OCI-LY7 (cell line): ENCODE measurements around the gene SPRR2A. TPM values are rescaled to one million over a fixed set of nuclear protein-coding genes. Genes with fewer than 3 reads are reported as not detected.

Experiments used
- BruUV-seq: library from RNA; stranded (reverse); fragments of 400-500 nt; replicated peaks from 2 replicates; lab custom pipeline; 2021; lab: Mats Ljungman, UMichigan
- CTCF ChIA-PET: fragments of 300-600 bp; sonication (Branson Sonifier 250); formaldehyde crosslinking; loops from one replicate; lab custom pipeline; 2022; ENCODE audit warnings: antibody characterized with exemption; ENCODE audit not compliant: unreplicated experiment; lab: Charles Lee
- POLR2A ChIA-PET: fragments of 300-600 bp; sonication (Branson Sonifier 250); formaldehyde crosslinking; loops from one replicate; lab custom pipeline; 2022; ENCODE audit warnings: antibody characterized with exemption; lab: Charles Lee
- DNase-seq: peaks from one replicate; pipeline ENCODE4 v3.0.0-alpha.2; 2015; ENCODE audit warnings: low spot score
- H2AFZ ChIP-seq: fragments of 200-600 bp; sonication (generic), shearing (Covaris generic); 2 replicates; pipeline ENCODE4 v1.6.1; 2014; ENCODE audit warnings: mild to moderate bottlenecking, antibody characterized with exemption, low read length, moderate library complexity
- H3K27ac ChIP-seq: fragments of 200-600 bp; sonication (generic); 2 replicates; pipeline ENCODE4 v1.5.1; 2014; ENCODE audit warnings: mixed run types, low read depth, mild to moderate bottlenecking, moderate library complexity, low read length, inconsistent platforms; ENCODE audit not compliant: poor library complexity, severe bottlenecking
- H3K36me3 ChIP-seq: fragments of 200-600 bp; sonication (generic); 2 replicates; pipeline ENCODE4 v1.6.1; 2014; ENCODE audit warnings: mild to moderate bottlenecking, antibody characterized with exemption, low read length, moderate library complexity, mixed read lengths; ENCODE audit not compliant: insufficient read depth
- H3K4me1 ChIP-seq: fragments of 200-600 bp; sonication (generic); 2 replicates; pipeline ENCODE4 v1.5.1; 2014; ENCODE audit warnings: mild to moderate bottlenecking, low read length; ENCODE audit not compliant: insufficient read depth, poor library complexity, severe bottlenecking
- H3K4me2 ChIP-seq: fragments of 200-600 bp; sonication (generic); 2 replicates; pipeline ENCODE4 v1.6.1; 2014; ENCODE audit warnings: mild to moderate bottlenecking, low read length
- H3K4me3 ChIP-seq: fragments of 200-600 bp; sonication (generic); 2 replicates; pipeline ENCODE4 v1.5.1; 2014; ENCODE audit warnings: mild to moderate bottlenecking, low read depth, low read length; ENCODE audit not compliant: poor library complexity, severe bottlenecking
- H3K79me2 ChIP-seq: fragments of 200-600 bp; sonication (generic); 2 replicates; pipeline ENCODE4 v1.6.1; 2016; ENCODE audit warnings: low read depth, mild to moderate bottlenecking, low read length, moderate library complexity, mixed read lengths; ENCODE audit not compliant: insufficient read depth
- H3K9me2 ChIP-seq: fragments of 200-600 bp; sonication (generic); 2 replicates; pipeline ENCODE4 v1.6.1; 2016; ENCODE audit warnings: mild to moderate bottlenecking, low read length, mixed read lengths; ENCODE audit not compliant: insufficient read depth
- H3K9me3 ChIP-seq: fragments of 200-600 bp; sonication (generic); 2 replicates; pipeline ENCODE4 v1.6.1; 2014; ENCODE audit warnings: mild to moderate bottlenecking, mixed run types, low read length, mixed read lengths
- H4K20me1 ChIP-seq: fragments of 200-600 bp; sonication (generic); 2 replicates; pipeline ENCODE4 v1.6.1; 2014; ENCODE audit warnings: mild to moderate bottlenecking, antibody characterized with exemption, low read length, moderate library complexity, mixed read lengths; ENCODE audit not compliant: insufficient read depth
- EZH2phosphoT487 ChIP-seq: fragments of 200-600 bp; sonication (generic); IDR thresholded peaks from 2 replicates; pipeline ENCODE4 v1.6.1; 2018; ENCODE audit warnings: low read depth, borderline replicate concordance, mild to moderate bottlenecking, mixed run types, antibody characterized with exemption, low read length, moderate library complexity, mixed read lengths
- intact Hi-C: fragments of 100-400 bp; cut with micrococcal nuclease; formaldehyde crosslinking; loops from one replicate; pipeline ENCODE4 v1.10.0; 2022; ENCODE audit not compliant: unreplicated experiment
- total RNA-seq, 2 experiments: library from RNA; depleted of rRNA in 1 of 2; stranded (reverse); fragments of >200 nt in 1 of 2; shearing (Covaris generic) in 1 of 2; gene quantifications; 2 replicates each; pipeline ENCODE4 v1.2.3, GENCODE V29; 2014 to 2022
- TF ChIP-seq, protein P1 (sequence below): fragments of 200-600 bp; sonication (generic); conservative IDR thresholded peaks from 2 replicates; pipeline ENCODE4 v1.5.1; 2014; ENCODE audit warnings: mild to moderate bottlenecking, antibody characterized with exemption, low read length, moderate library complexity, mixed read lengths

Gene SPRR2A
- total RNA-seq, 2 experiments from 2014 or later = not detected

DNA sequence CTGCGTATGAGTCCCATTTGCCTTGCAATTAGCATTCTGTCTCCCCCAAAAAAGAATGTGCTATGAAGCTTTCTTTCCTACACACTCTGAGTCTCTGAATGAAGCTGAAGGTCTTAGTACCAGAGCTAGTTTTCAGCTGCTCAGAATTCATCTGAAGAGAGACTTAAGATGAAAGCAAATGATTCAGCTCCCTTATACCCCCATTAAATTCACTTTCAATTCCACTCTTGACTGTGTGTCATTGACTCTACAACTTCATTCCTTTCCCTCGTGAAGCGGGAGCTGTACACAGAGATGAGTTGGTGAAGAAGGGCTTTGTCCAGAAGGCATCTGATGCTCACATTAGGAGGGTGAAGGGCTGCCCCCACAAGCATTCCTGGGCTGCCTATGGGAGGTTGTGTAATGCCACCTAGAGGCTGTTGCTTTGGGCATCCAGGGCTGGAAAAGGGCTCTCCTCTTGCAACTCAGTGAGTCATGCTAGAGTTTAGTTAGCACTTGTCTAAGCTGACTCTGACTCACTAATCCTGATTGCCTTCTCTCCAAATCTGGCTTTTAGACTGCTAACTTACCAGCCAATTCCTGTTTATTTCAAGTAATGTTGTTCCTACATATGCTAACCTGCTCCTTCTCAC lies 24.5 kb downstream of the SPRR2A start:
- Histone ChIP-seq H3K9me3 (no peaks in the 10 kb centered on the region), H3K27ac (no peak overlapping the region), H4K20me1 (no peaks in the 10 kb centered on the region), H3K4me1 (no peaks in the 10 kb centered on the region), H3K4me2 (no peak overlapping the region), H3K4me3 (no peak overlapping the region), H2AFZ (no peak overlapping the region), H3K9me2 (no peaks in the 10 kb centered on the region), H3K79me2 (no peaks in the 10 kb centered on the region), H3K36me3 (no peaks in the 10 kb centered on the region)
- intact Hi-C loops = no loop called here
- DNase-seq = peak; percentile 5
- POLR2A ChIA-PET = no interaction called here
- BruUV-seq = no TSS peak
- no peak for TF ChIP-seq EZH2phosphoT487
- TF ChIP-seq, protein P1, sequence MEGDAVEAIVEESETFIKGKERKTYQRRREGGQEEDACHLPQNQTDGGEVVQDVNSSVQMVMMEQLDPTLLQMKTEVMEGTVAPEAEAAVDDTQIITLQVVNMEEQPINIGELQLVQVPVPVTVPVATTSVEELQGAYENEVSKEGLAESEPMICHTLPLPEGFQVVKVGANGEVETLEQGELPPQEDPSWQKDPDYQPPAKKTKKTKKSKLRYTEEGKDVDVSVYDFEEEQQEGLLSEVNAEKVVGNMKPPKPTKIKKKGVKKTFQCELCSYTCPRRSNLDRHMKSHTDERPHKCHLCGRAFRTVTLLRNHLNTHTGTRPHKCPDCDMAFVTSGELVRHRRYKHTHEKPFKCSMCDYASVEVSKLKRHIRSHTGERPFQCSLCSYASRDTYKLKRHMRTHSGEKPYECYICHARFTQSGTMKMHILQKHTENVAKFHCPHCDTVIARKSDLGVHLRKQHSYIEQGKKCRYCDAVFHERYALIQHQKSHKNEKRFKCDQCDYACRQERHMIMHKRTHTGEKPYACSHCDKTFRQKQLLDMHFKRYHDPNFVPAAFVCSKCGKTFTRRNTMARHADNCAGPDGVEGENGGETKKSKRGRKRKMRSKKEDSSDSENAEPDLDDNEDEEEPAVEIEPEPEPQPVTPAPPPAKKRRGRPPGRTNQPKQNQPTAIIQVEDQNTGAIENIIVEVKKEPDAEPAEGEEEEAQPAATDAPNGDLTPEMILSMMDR = peak; percentile 68
- CTCF ChIA-PET = no interaction called here

DNA sequence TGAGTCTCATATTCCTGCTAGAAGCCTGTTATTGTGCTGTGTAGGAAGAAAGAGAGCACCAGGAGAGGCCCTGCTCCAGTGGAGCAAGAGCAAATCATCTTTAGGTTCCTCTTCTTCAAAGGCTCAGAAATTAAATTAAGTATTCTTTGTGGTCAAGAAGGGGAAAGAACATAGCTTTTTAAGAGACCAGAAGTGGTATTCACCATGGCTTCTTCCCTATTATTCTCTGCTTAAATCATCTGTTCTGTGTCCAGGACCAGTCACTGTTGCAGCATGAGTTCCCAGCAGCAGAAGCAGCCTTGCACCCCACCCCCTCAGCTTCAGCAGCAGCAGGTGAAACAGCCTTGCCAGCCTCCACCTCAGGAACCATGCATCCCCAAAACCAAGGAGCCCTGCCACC lies 25.2 kb downstream of the SPRR2A start:
- no TSS peak for BruUV-seq
- H3K4me1 ChIP-seq = no peaks in the 10 kb centered on the region
- no peaks in the 10 kb centered on the region for H3K79me2 ChIP-seq
- no peaks in the 10 kb centered on the region for H3K36me3 ChIP-seq
- CTCF ChIA-PET = no interaction called here
- H3K4me3 ChIP-seq = no peak overlapping the region
- TF ChIP-seq, protein P1 = no peak
- no peak for TF ChIP-seq EZH2phosphoT487
- H3K4me2 ChIP-seq = no peak overlapping the region
- POLR2A ChIA-PET = no interaction called here
- H2AFZ ChIP-seq = no peak overlapping the region
- H3K9me2 ChIP-seq = no peaks in the 10 kb centered on the region
- no peaks in the 10 kb centered on the region for H4K20me1 ChIP-seq
- H3K9me3 ChIP-seq = no peaks in the 10 kb centered on the region
- intact Hi-C loops = no loop called here
- no peak for DNase-seq
- no peak overlapping the region for H3K27ac ChIP-seq

DNA sequence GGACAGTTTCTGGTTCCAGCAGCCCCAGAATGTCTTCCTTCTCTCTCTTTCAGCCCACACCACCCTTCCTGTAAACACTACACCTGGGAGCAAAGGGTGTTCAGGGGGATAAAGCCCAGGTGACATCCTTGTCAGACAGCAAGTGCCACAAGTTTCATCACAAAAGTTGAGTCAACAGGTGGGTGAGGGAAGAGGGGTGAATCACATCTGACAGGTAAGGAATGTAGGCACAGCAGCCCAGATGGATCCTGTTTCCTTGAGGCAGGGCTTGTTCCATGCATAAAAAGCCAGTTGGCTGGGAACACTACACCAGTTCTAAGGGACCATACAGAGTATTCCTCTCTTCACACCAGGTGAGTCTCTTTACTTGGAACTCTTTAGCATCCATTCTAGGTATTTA lies 26.4 kb downstream of the SPRR2A start, which contains the start of gene SPRR1B:
Gene SPRR1B (plus strand): TSS at position 309 of the 400 bp plus-strand sequence. CDS start 1,143 bp downstream, outside the sequence.
- Histone ChIP-seq H2AFZ (no peak within 1 kb of the TSS), H3K27ac (no peak within 1 kb of the TSS), H3K36me3 (no peaks in the 10 kb centered on the region), H3K4me1 (no peaks in the 10 kb centered on the region), H3K9me2 (no peaks in the 10 kb centered on the region), H3K79me2 (no peaks in the 10 kb centered on the region), H3K4me3 (no peak within 1 kb of the TSS), H3K9me3 (no peaks in the 10 kb centered on the region), H4K20me1 (no peaks in the 10 kb centered on the region), H3K4me2 (no peak within 1 kb of the TSS)
- ChIA-PET POLR2A (no interaction called here), CTCF (no interaction called here)
- DNase-seq = no peak
- TF ChIP-seq EZH2phosphoT487 = no peak
- TF ChIP-seq, protein P1 = no peak
- intact Hi-C loops = no loop called here
- BruUV-seq = no TSS peak
